Erythroblast (primary cell): ENCODE measurements around the gene PPIB.

Experiments
- GATA1 ChIP-seq: IDR thresholded peaks from 2 replicates; pipeline ENCODE4 v1.6.1; 2011; ENCODE audit warnings: low read depth, mild to moderate bottlenecking, control low read depth, low read length, moderate library complexity
- POLR2A ChIP-seq: IDR thresholded peaks from 2 replicates; pipeline ENCODE4 v1.6.1; 2011; ENCODE audit warnings: mild to moderate bottlenecking, low read length

GRCh38 chr15:64131547-64131946 lies 31.3 kb downstream of the PPIB start:
- no peak for TF ChIP-seq POLR2A
- no peak for TF ChIP-seq GATA1
